Mesodermal cell (in vitro differentiated cells): Measurements from ENCODE around the gene FGF7. TPM values are rescaled to one million over a fixed set of nuclear protein-coding genes. Genes with fewer than 3 reads are reported as not detected.
"Not testable (repeated sequence)": the region's sequence is repeated elsewhere in the genome, so short reads cannot be mapped to it uniquely, and the experiment has no call there.

Experiments used
- H3K27ac ChIP-seq: 2 replicates; pipeline ENCODE4 v1.7.0; 2013; ENCODE audit warnings: mild to moderate bottlenecking, low read depth, low read length, moderate library complexity; ENCODE audit not compliant: severe bottlenecking
- H3K36me3 ChIP-seq: 2 replicates; pipeline ENCODE4 v1.7.1; 2013; ENCODE audit warnings: mild to moderate bottlenecking, low read length, moderate library complexity; ENCODE audit not compliant: control insufficient read depth, insufficient read depth
- H3K4me1 ChIP-seq: one replicate; pipeline ENCODE4 v1.7.1; 2013; ENCODE audit warnings: mild to moderate bottlenecking, low read length; ENCODE audit not compliant: insufficient read depth, control insufficient read depth, poor library complexity, severe bottlenecking
- H3K4me3 ChIP-seq: 2 replicates; pipeline ENCODE4 v1.7.0; 2013; ENCODE audit warnings: low read length, control low read depth, mild to moderate bottlenecking; ENCODE audit not compliant: insufficient read depth, poor library complexity, severe bottlenecking; ENCODE audit errors: extremely low read depth
- H3K9me3 ChIP-seq: 2 replicates; pipeline ENCODE4 v1.7.1; 2013; ENCODE audit warnings: mild to moderate bottlenecking, low read length, moderate library complexity; ENCODE audit not compliant: control insufficient read depth
- WGBS, 2 experiments: methylation state at CpG; one replicate each; pipeline ENCODE4 v1.1.5; 2013; ENCODE audit warnings: missing lambda C conversion rate in 2 of 2; ENCODE audit not compliant: insufficient coverage in 2 of 2; 5-methylcytosine and 5-hydroxymethylcytosine counted together
- polyA plus RNA-seq, 2 experiments: library from polyadenylated mRNA; stranded (reverse); fragments of 50-300 nt; gene quantifications; one replicate each; pipeline ENCODE4 v1.2.3, GENCODE V29; 2013

Gene FGF7, protein sequence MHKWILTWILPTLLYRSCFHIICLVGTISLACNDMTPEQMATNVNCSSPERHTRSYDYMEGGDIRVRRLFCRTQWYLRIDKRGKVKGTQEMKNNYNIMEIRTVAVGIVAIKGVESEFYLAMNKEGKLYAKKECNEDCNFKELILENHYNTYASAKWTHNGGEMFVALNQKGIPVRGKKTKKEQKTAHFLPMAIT
- 0.18 TPM for polyA plus RNA-seq (2013, experiment 1 of 2)
- 0.46 TPM for polyA plus RNA-seq (2013, experiment 2 of 2)

DNA sequence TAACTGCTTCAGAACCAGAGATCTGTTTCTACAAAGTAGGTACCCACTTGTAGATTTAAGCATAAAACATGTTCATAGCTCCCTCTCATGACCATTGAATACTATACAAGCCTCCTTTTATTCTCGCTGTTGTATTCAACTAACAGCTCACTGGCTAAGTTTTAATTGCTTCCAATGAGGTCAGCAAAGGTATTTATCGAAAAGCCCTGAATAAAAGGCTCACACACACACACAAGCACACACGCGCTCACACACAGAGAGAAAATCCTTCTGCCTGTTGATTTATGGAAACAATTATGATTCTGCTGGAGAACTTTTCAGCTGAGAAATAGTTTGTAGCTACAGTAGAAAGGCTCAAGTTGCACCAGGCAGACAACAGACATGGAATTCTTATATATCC, at the start of gene FGF7:
Gene FGF7 (plus strand): TSS at position 222 of the 400 bp plus-strand sequence. CDS start 1,056 bp downstream, outside the sequence.
- 86% methylated on average over 1 of the region's 4 CpGs; no CpG with 5 or more reads in 1 of the 2 experiments for WGBS, 2 experiments
- H3K27ac ChIP-seq: peak within 1 kb of the TSS; percentile 43
- no peaks in the 10 kb centered on the region for H3K4me1 ChIP-seq
- H3K4me3 ChIP-seq: no peak within 1 kb of the TSS
- no peaks in the 10 kb centered on the region for H3K36me3 ChIP-seq
- H3K9me3 ChIP-seq: no peaks in the 10 kb centered on the region

DNA sequence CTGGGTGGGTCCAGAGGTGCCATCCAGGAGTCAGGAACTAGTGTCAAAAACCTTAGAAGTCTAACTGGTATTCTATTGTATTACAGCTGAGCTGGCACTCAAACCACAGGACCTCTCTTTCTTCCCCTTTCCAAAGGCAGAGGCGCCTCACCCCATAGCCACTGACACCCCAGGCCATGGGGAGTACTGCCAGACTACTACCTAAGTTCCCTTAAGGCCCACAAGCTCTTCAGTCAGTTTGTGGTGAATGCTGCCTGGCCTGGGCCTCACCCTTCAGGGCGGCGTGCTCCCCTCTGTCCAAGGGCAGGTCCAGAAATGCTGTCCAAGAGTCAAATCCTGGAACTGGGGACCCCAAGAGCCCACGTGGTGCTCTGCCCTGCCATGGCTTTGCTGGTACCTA, 43.0 kb upstream of the FGF7 start:
- Histone ChIP-seq H3K36me3 (no peaks in the 10 kb centered on the region), H3K27ac (no peak overlapping the region), H3K4me1 (no peaks in the 10 kb centered on the region), H3K9me3 (no peaks in the 10 kb centered on the region), H3K4me3 (no peak overlapping the region)
- 89 to 100% methylated on average over 2 to 4 of the region's 4 CpGs for WGBS, 2 experiments

DNA sequence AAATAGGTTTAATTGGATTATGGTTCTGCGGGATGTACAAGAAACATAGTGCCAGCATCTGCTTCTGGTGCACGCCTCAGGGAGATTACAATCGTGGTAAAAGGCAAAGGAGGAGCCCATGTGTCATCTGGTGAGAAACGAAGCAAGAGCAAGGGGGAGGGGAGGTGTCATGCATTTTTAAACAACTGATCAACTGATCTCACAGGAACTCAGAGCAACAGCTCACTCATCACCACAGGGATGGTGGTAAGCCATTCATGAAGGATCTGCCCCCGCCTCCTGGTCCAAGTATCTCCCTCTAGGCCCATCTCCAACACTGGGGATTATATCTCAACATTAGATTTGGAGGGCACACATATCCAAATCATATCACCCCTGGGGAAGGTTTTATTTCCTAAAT, 42.1 kb upstream of the FGF7 start:
- Histone ChIP-seq H3K4me3 (no peak overlapping the region), H3K36me3 (no peaks in the 10 kb centered on the region), H3K4me1 (no peaks in the 10 kb centered on the region), H3K9me3 (no peaks in the 10 kb centered on the region), H3K27ac (no peak overlapping the region)
- WGBS, 2 experiments: 47 to 70% methylated on average over 3 to 4 of the region's 5 CpGs

DNA sequence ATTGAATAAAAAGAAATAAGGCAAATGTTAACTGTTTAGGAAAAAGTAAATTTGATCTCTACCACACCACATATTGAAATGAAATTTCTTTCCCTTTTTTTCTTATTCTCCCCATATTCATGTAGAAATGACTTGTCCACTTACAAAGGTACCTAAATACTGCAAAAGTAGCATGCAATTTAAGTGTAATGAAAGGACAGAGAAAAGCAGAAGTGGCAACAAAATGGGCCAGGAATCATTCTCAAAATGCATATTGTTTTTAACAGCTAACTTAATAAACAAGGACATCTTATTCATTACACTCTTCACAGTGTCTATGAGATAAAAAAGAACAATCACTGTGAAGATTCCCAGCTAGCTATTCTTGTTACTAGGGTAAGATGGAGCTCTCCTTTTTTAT, 40.6 kb upstream of the FGF7 start:
- no peaks in the 10 kb centered on the region for H3K36me3 ChIP-seq
- H3K27ac ChIP-seq: no peak overlapping the region
- no peaks in the 10 kb centered on the region for H3K9me3 ChIP-seq
- H3K4me3 ChIP-seq: no peak overlapping the region
- no peaks in the 10 kb centered on the region for H3K4me1 ChIP-seq

DNA sequence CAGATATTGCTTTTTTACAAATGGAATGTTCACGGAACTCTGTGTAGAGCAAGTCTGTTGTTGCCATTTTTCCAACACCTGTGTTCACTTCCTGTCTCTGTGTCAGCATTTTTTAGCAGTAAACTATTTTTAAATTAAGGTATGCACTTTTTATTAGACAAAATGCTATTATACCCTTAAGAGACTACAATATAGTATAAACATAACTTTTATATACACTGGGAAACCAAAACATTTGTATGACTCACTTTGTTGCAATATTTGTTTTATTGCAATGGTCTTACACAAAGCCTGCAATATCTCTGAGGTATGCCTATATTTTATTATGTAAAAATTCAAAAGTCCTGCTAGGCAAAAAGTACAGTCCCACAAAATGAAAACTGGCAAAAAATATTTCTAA, 39.8 kb upstream of the FGF7 start:
- Histone ChIP-seq H3K9me3 (no peaks in the 10 kb centered on the region), H3K4me3 (no peak overlapping the region), H3K4me1 (no peaks in the 10 kb centered on the region), H3K27ac (no peak overlapping the region), H3K36me3 (no peaks in the 10 kb centered on the region)
- WGBS, 2 experiments: no CpG with 5 or more reads among the region's 1 CpG

DNA sequence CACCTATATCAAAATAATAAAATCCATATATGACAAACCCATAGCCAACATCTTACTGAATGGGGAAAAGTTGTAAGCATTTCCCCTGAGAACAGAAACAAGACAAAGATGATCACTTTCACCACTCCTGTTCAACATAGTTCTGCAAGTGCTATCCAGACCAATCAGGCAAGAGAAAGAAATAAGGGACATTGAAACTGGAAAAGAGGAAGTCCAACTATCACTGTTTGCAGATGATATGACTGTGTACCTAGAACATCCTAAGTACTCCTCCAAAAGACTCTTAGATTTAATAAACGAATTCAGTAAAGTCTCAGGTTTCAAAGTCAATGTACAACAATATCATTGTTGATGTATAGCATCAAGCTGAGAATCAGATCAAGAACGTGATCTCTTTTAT, 35.6 kb upstream of the FGF7 start:
- no peak overlapping the region for H3K4me3 ChIP-seq
- WGBS, 2 experiments: no CpG with 5 or more reads among the region's 2 CpGs
- no peaks in the 10 kb centered on the region for H3K4me1 ChIP-seq

DNA sequence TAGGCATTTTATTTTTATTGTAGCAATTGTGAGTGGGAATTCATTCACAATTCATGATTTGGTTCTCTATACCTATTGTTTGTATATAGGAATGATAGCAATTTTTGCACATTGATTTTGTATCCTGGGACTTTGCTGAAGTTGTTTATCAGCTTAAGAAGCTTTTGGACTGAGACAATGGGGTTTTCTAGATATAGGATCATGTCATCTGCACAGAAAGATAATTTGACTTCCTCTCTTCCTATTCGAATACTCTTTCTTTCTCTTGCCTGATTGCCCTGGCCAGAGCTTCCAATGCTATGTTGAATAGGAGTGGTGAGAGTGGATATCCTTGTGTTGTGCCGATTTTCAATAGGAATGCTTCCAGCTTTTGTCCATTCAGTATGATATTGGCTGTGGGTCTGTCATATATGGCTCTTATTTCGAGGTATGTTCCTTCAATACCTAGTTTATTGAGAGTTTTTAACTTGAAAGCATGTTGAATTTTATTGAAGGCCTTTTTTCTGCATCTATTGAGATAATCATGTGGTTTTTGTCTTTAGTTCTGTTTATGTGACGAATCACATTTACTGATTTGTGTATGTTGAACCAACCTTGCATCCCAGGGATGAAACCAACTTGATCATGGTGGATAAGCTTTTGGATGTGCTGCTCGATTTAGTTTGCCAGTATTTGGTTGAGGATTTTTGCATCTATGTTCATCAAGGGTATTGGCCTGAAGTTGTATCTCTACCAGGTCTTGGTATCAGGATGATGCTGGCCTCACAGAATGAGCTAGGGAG, 20.3 kb upstream of the FGF7 start:
- H3K9me3 ChIP-seq, H3K27ac ChIP-seq, H3K36me3 ChIP-seq, H3K4me3 ChIP-seq, H3K4me1 ChIP-seq: not testable (repeated sequence)
- WGBS, 2 experiments: 86 to 98% methylated on average over 4 of the region's 5 CpGs

More for the DNA sequence above, 35.6 kb upstream of the FGF7 start:
- Histone ChIP-seq H3K27ac (no peak overlapping the region), H3K36me3 (no peaks in the 10 kb centered on the region), H3K9me3 (no peaks in the 10 kb centered on the region)

DNA sequence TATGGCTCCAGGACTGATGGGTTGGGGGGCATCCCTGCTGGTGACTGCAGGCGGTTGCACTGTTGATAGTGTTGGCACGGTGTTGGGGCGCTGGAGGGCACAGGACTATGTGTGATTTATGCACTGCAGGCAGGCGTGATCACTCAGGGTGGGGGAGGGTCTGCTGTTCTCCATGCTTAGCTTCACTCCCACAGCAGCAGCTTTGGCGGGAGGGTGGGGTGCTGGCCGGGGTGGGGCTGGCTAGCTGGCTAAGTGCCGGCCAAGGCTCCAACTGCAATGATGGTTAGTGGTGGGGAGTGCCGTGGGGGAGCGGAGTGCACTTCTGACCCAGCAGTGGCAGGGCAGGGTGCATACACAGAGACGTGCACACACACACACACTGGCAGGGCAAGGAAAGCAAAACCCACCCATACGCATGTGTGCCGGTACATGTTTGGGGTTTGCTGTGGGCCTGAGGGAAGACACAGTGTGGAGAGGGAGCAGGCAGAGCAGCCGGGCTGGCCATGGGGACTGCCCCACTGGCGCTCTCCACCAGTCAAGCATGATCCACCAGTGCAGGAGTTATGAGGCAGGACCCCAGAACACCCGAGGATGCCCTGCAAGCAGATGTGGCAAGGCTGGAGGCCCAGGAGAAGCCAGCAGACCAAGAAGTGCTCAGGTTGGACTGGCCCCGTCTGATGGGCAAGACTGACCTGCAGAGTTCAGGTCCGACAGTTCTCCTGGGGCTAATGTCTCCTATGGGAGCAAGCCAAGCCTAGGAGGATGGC, 16.5 kb upstream of the FGF7 start:
- Histone ChIP-seq H3K9me3 (no peaks in the 10 kb centered on the region), H3K36me3 (no peaks in the 10 kb centered on the region), H3K4me1 (no peaks in the 10 kb centered on the region), H3K27ac (no peak overlapping the region), H3K4me3 (no peak overlapping the region)
- 91 to 98% methylated on average over 13 of the region's 17 CpGs for WGBS, 2 experiments

DNA sequence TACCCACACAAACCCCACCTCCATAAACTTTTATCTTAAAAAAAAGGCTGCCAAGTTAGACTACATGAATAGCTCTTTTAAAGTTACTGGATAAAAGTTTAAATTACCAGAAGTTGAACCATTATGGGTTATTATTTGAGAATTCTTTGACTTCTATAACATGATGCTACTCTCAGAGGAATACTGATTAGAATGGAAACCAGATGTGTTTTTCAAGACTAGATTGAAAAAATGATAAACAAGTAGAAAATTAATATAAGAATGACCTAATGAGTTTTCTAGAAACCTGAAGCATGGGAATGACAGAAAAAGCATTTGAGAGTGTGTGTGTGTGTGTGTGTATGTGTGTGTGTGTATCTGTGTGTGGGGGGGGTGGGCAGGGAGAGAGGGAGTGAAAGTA, 12.4 kb upstream of the FGF7 start:
- Histone ChIP-seq H3K36me3 (no peaks in the 10 kb centered on the region), H3K4me1 (no peaks in the 10 kb centered on the region), H3K27ac (no peak overlapping the region), H3K9me3 (no peaks in the 10 kb centered on the region), H3K4me3 (no peak overlapping the region)

DNA sequence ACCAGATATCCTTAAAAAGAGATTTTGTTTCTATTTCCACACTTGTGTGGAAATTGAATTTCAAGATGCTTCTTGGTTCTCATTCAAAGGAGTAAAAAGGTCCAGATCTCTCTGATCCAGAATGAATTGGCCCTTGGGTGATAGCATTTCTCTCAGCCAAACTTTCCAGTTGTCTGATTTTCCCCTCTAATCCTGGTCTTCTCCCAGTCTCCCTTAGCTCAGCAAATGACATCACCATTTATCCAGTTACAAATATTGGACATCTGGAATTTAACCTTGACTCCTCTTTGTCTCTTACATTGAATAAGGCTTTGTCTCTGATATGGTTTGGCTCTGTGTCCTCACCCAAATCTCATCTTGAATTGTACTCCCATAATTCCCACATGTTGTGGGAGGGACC, 10.2 kb upstream of the FGF7 start:
- Histone ChIP-seq H3K27ac (no peak overlapping the region), H3K4me1 (no peaks in the 10 kb centered on the region), H3K9me3 (no peaks in the 10 kb centered on the region), H3K4me3 (no peak overlapping the region), H3K36me3 (no peaks in the 10 kb centered on the region)

DNA sequence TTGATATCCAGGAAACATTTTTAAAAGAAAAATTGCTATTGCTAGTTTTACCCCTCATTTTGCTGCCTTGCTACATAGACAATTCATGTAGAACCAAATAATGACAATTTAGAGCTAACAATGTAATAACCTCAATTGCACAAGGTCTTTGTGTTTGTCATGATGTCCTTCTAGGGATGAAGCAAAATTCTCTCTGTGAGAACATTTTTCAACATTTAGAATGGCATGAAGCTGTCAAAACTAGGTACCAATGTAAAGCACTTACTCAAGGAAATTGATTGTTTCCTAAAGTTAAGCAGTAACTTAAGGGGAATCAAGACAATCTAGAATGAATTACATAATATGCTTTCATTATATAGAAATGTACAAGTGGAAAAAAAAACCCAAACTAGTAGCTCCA, 7.9 kb upstream of the FGF7 start:
- Histone ChIP-seq H3K4me1 (no peaks in the 10 kb centered on the region), H3K27ac (no peak overlapping the region), H3K9me3 (no peaks in the 10 kb centered on the region), H3K4me3 (no peak overlapping the region), H3K36me3 (no peaks in the 10 kb centered on the region)
